ENCODE data around the gene RPE. TPM values are rescaled to one million over a fixed set of nuclear protein-coding genes. Genes with fewer than 3 reads are reported as not detected.

RPE gene
- polyA plus RNA-seq (67.8 and 73.9 TPM in 2 replicates), polyA minus RNA-seq (103 and 107 TPM in 2 replicates)

DNA sequence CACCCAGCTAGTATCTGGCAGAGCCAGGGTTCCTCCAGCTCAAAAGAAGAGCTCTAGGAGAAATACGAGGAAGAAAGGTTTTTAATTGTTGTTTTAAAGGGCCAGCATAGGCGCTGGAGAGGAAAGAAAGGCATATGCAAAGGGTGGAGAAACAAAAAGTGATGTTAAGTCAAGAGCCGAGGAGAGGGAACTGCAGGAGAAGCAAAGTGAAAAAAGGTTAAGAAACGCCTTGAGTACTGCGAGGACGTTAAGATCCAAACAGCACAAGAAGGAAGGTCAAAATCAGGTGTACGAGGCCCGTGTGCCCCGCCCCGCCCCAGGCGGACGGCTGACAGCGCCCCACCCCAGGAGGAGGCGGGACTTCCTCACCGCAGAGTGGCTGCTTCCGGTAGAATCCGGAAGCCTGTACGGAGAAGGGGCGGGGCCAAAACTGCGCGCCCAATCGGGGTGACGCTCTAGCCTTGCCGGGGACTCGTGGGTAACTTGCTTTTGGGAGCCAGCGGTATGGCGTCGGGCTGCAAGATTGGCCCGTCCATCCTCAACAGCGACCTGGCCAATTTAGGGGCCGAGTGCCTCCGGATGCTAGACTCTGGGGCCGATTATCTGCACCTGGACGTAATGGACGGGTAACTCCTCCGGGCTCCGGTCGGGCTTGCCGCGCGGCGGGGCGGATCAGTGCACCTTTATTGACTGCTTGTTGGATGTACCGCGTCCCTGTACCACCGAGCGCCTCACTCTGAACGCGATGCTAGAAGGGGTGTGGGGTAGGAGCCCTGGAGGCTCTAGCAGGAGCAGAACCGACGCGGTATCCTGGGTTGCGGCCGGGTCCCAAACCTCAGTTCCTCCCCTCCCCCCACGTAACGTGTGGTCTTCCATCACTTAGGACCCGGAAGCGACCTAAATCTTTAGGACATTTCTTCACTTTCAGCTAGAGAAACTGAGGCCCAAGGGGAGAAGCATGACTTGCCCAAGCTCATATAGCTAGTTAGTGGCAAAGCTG, at the start of gene RPE:
Gene RPE (plus strand): TSS at position 481 of the 1,000 bp plus-strand sequence. CDS start 24 bp downstream, at position 505.
- H3K4me3 ChIP-seq (ENCODE audit: low read length), result peak within 1 kb of the TSS; percentile 90
- no peaks in the 10 kb centered on the region for H4K20me1 ChIP-seq (ENCODE audit: insufficient read depth)
- H3F3A ChIP-seq (ENCODE audit: insufficient read depth, low read length, poor library complexity, severe bottlenecking), result no peaks in the 10 kb centered on the region
- H2AFZ ChIP-seq (ENCODE audit: low read depth, low read length), result peak within 1 kb of the TSS; percentile 90
- no peaks in the 10 kb centered on the region for H3K36me3 ChIP-seq (ENCODE audit: insufficient read depth, low read length)
- H3K4me2 ChIP-seq (ENCODE audit: low read length), result peak within 1 kb of the TSS; percentile 76
- no peaks in the 10 kb centered on the region for H3K27me3 ChIP-seq (ENCODE audit: insufficient read depth, low read depth, low read length)
- H3K79me2 ChIP-seq (replicated peaks; ENCODE audit: insufficient read depth, low read length), result peaks cover 40% of the 10 kb centered on the region
- H3K9ac ChIP-seq (ENCODE audit: low read length), result peak within 1 kb of the TSS; percentile 75
- no peaks in the 10 kb centered on the region for H3K9me3 ChIP-seq (ENCODE audit: low read length)
- peak; percentile 97 for TF ChIP-seq MXI1 (conservative IDR thresholded peaks at IDR 0.05; ENCODE audit: poor library complexity, severe bottlenecking)
- peak; percentile 49 for TF ChIP-seq SMC3 (conservative IDR thresholded peaks at IDR 0.05; ENCODE audit: poor library complexity)
- TF ChIP-seq, protein P1, sequence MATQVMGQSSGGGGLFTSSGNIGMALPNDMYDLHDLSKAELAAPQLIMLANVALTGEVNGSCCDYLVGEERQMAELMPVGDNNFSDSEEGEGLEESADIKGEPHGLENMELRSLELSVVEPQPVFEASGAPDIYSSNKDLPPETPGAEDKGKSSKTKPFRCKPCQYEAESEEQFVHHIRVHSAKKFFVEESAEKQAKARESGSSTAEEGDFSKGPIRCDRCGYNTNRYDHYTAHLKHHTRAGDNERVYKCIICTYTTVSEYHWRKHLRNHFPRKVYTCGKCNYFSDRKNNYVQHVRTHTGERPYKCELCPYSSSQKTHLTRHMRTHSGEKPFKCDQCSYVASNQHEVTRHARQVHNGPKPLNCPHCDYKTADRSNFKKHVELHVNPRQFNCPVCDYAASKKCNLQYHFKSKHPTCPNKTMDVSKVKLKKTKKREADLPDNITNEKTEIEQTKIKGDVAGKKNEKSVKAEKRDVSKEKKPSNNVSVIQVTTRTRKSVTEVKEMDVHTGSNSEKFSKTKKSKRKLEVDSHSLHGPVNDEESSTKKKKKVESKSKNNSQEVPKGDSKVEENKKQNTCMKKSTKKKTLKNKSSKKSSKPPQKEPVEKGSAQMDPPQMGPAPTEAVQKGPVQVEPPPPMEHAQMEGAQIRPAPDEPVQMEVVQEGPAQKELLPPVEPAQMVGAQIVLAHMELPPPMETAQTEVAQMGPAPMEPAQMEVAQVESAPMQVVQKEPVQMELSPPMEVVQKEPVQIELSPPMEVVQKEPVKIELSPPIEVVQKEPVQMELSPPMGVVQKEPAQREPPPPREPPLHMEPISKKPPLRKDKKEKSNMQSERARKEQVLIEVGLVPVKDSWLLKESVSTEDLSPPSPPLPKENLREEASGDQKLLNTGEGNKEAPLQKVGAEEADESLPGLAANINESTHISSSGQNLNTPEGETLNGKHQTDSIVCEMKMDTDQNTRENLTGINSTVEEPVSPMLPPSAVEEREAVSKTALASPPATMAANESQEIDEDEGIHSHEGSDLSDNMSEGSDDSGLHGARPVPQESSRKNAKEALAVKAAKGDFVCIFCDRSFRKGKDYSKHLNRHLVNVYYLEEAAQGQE (IDR thresholded peaks at IDR 0.05; ENCODE audit: borderline replicate concordance), result peak; percentile 79
- TF ChIP-seq TAF1 (IDR thresholded peaks at IDR 0.05; ENCODE audit: low read depth), result peak; percentile 44
- peak; percentile 32 for TF ChIP-seq RAD21 (conservative IDR thresholded peaks at IDR 0.05)
- no peak for TF ChIP-seq EZH2 (IDR thresholded peaks at IDR 0.05; ENCODE audit: borderline replicate concordance, insufficient read depth, low read length, poor library complexity, severe bottlenecking)
- peak; percentile 21 for TF ChIP-seq EP300 (conservative IDR thresholded peaks at IDR 0.05; ENCODE audit: poor library complexity, severe bottlenecking)
- peak; percentile 76 for TF ChIP-seq POLR2AphosphoS5 (IDR thresholded peaks at IDR 0.05)
- peak; percentile 42 for TF ChIP-seq CTCF (IDR thresholded peaks at IDR 0.05; ENCODE audit: poor library complexity, severe bottlenecking)
- H3K27ac ChIP-seq (ENCODE audit: low read length), result peak within 1 kb of the TSS; percentile 75
- H3K9me2 ChIP-seq (ENCODE audit: insufficient read depth, low read length), result no peaks in the 10 kb centered on the region

GRCh38 chr2:209956271-209956670, 46.2 kb upstream of the RPE start:
- no peak overlapping the region for H3K9ac ChIP-seq (ENCODE audit: low read length)
- H3K79me2 ChIP-seq (replicated peaks; ENCODE audit: insufficient read depth, low read length), result no peaks in the 10 kb centered on the region
- H2AFZ ChIP-seq (ENCODE audit: low read depth, low read length), result no peak overlapping the region
- H3K4me2 ChIP-seq (ENCODE audit: low read length), result no peak overlapping the region
- H3F3A ChIP-seq (ENCODE audit: insufficient read depth, low read length, poor library complexity, severe bottlenecking), result no peaks in the 10 kb centered on the region
- H3K36me3 ChIP-seq (ENCODE audit: insufficient read depth, low read length), result no peaks in the 10 kb centered on the region
- no peaks in the 10 kb centered on the region for H4K20me1 ChIP-seq (ENCODE audit: insufficient read depth)
- H3K4me3 ChIP-seq (ENCODE audit: low read length), result no peak overlapping the region
- no peak for TF ChIP-seq SMC3 (conservative IDR thresholded peaks at IDR 0.05; ENCODE audit: poor library complexity)
- TF ChIP-seq EZH2 (IDR thresholded peaks at IDR 0.05; ENCODE audit: borderline replicate concordance, insufficient read depth, low read length, poor library complexity, severe bottlenecking), result no peak
- TF ChIP-seq EP300 (conservative IDR thresholded peaks at IDR 0.05; ENCODE audit: poor library complexity, severe bottlenecking), result no peak
- TF ChIP-seq RAD21 (conservative IDR thresholded peaks at IDR 0.05), result no peak
- TF ChIP-seq POLR2AphosphoS5 (IDR thresholded peaks at IDR 0.05), result no peak
- no peak for TF ChIP-seq TAF1 (IDR thresholded peaks at IDR 0.05; ENCODE audit: low read depth)
- TF ChIP-seq CTCF (IDR thresholded peaks at IDR 0.05; ENCODE audit: poor library complexity, severe bottlenecking), result no peak
- TF ChIP-seq, protein P1 (IDR thresholded peaks at IDR 0.05; ENCODE audit: borderline replicate concordance), result no peak
- TF ChIP-seq MXI1 (conservative IDR thresholded peaks at IDR 0.05; ENCODE audit: poor library complexity, severe bottlenecking), result no peak
- no peak overlapping the region for H3K27ac ChIP-seq (ENCODE audit: low read length)
- no peaks in the 10 kb centered on the region for H3K9me3 ChIP-seq (ENCODE audit: low read length)
- H3K27me3 ChIP-seq (ENCODE audit: insufficient read depth, low read depth, low read length), result no peaks in the 10 kb centered on the region
- no peaks in the 10 kb centered on the region for H3K9me2 ChIP-seq (ENCODE audit: insufficient read depth, low read length)
